ENCODE measurements around the gene ALDOA. TPM values are rescaled to one million over a fixed set of nuclear protein-coding genes. Genes with fewer than 3 reads are reported as not detected.

The ALDOA gene
- total RNA-seq, 4 donors from 2014 or later = 175 to 905 (median 489) TPM

- H3K4me3 ChIP-seq = no peak overlapping the region
- H3K9me3 ChIP-seq = no peaks in the 10 kb centered on the region
- H3K27me3 ChIP-seq = no peaks in the 10 kb centered on the region
- no peak for DNase-seq
- intact Hi-C loops (cut with DNase I; ENCODE audit: low total_unique reads) = no loop called here
- H3K36me3 ChIP-seq = no peaks in the 10 kb centered on the region
- TF ChIP-seq POLR2A (IDR thresholded peaks at IDR 0.05) = no peak
- TF ChIP-seq CTCF (IDR thresholded peaks at IDR 0.05) = no peak
- H3K4me1 ChIP-seq = no peaks in the 10 kb centered on the region
- H3K27ac ChIP-seq = no peak overlapping the region
Observed at GRCh38 chr16:30083216-30084055, 17.9 kb downstream of the ALDOA start.

GRCh38 chr16:30084096-30084815 is 18.7 kb downstream of the ALDOA start:
- DNase-seq = no peak
- no peak for TF ChIP-seq CTCF (IDR thresholded peaks at IDR 0.05)
- no peak for TF ChIP-seq POLR2A (IDR thresholded peaks at IDR 0.05)
- Histone ChIP-seq H3K27ac (peak overlapping the region; percentile 34 to 56), H3K4me1 (no peaks in the 10 kb centered on the region), H3K4me3 (no peak overlapping the region), H3K9me3 (no peaks in the 10 kb centered on the region), H3K36me3 (no peaks in the 10 kb centered on the region), H3K27me3 (no peaks in the 10 kb centered on the region)
- intact Hi-C loops (cut with DNase I; ENCODE audit: low total_unique reads) = no loop called here

- DNase-seq = peak; percentile 55 to 59
- intact Hi-C loops (cut with DNase I; ENCODE audit: low total_unique reads) = loop anchor here (5.0 kb wide), 1 partner anchor 47 kb away; no protein-coding TSS in a partner anchor
- H3K27ac ChIP-seq = peak overlapping the region; percentile 34 to 56
Observed at GRCh38 chr16:30084816-30085159, 19.2 kb downstream of the ALDOA start.

GRCh38 chr16:30085247-30085646 is 19.7 kb downstream of the ALDOA start:
- no peaks in the 10 kb centered on the region for H3K4me1 ChIP-seq

More at GRCh38 chr16:30084816-30085159, 19.2 kb downstream of the ALDOA start:
- no peak for TF ChIP-seq POLR2A (IDR thresholded peaks at IDR 0.05)
- no peak for TF ChIP-seq CTCF (IDR thresholded peaks at IDR 0.05)
- no peaks in the 10 kb centered on the region for H3K9me3 ChIP-seq
- H3K27me3 ChIP-seq = no peaks in the 10 kb centered on the region
- H3K4me1 ChIP-seq = no peaks in the 10 kb centered on the region
- H3K36me3 ChIP-seq = no peaks in the 10 kb centered on the region
- H3K4me3 ChIP-seq = no peak overlapping the region

More at GRCh38 chr16:30085247-30085646, 19.7 kb downstream of the ALDOA start:
- Histone ChIP-seq H3K4me3 (no peak overlapping the region), H3K27me3 (no peaks in the 10 kb centered on the region), H3K9me3 (no peaks in the 10 kb centered on the region), H3K27ac (peak overlapping the region; percentile 34 to 56), H3K36me3 (no peaks in the 10 kb centered on the region)
- TF ChIP-seq POLR2A (IDR thresholded peaks at IDR 0.05) (no peak), CTCF (IDR thresholded peaks at IDR 0.05) (no peak)
- intact Hi-C loops (cut with DNase I; ENCODE audit: low total_unique reads) = loop anchor here (5.0 kb wide), 1 partner anchor 48 kb away; no protein-coding TSS in a partner anchor
- no peak for DNase-seq

All from uterus (tissue), 4 donors.